Endothelial cell of umbilical vein (primary cell): ENCODE measurements around the gene C8A. TPM values are rescaled to one million over a fixed set of nuclear protein-coding genes. Genes with fewer than 3 reads are reported as not detected.

ENCODE experiments used
- BruUV-seq: library from RNA; stranded (reverse); fragments of 400-500 nt; replicated peaks from 2 replicates; lab custom pipeline; 2021; lab: Mats Ljungman, UMichigan
- CTCF ChIA-PET: fragments of 300-600, 350-600 bp; sonication (Branson Sonifier 250); formaldehyde crosslinking; loops from one replicate; lab custom pipeline; 2021; ENCODE audit warnings: antibody characterized with exemption, inconsistent platforms; lab: Charles Lee
- POLR2A ChIA-PET: fragments of 300-600, 350-600 bp; sonication (Branson Sonifier 250); formaldehyde crosslinking; loops from one replicate; lab custom pipeline; 2021; ENCODE audit warnings: antibody characterized with exemption, inconsistent platforms; lab: Charles Lee
- DNase-seq: peaks from one replicate; pipeline ENCODE4 v3.0.0-alpha.2; 2011; ENCODE audit warnings: low read depth, low spot score
- FAIRE-seq: peaks from 2 replicates; lab custom pipeline; 2011; peaks lifted over from hg19 to GRCh38; lab: Jason Lieb, UNC
- H2AFZ ChIP-seq: 2 replicates; pipeline ENCODE4 v1.6.0; 2012; ENCODE audit warnings: low read depth, low read length, control low read depth, inconsistent platforms
- H3K27ac ChIP-seq: 2 replicates; pipeline ENCODE4 v1.5.1; 2011; ENCODE audit warnings: low read depth, mild to moderate bottlenecking, control low read depth, low read length, moderate library complexity; ENCODE audit not compliant: insufficient read depth
- H3K27me3 ChIP-seq, 2 experiments: 2 replicates each; pipeline versions ENCODE4 v1.6.0 to v1.6.1; 2011; ENCODE audit warnings: low read length in 2 of 2, mixed read lengths in 1 of 2; ENCODE audit not compliant: control insufficient read depth in 2 of 2, insufficient read depth in 2 of 2
- H3K36me3 ChIP-seq, 2 experiments: 2 replicates in 1 of 2; 3 replicates in 1 of 2; pipeline ENCODE4 v1.5.1; 2011; ENCODE audit warnings: low read length in 2 of 2, mild to moderate bottlenecking in 1 of 2, moderate library complexity in 1 of 2; ENCODE audit not compliant: control insufficient read depth in 2 of 2, insufficient read depth in 2 of 2; ENCODE audit errors: extremely low read depth in 1 of 2
- H3K4me1 ChIP-seq: 3 replicates; pipeline ENCODE4 v1.5.1; 2011; ENCODE audit warnings: mild to moderate bottlenecking, low read length; ENCODE audit not compliant: control insufficient read depth, insufficient read depth; ENCODE audit errors: extremely low read depth
- H3K4me2 ChIP-seq: 2 replicates; pipeline ENCODE4 v1.6.1; 2011; ENCODE audit warnings: low read length, control low read depth, mixed read lengths; ENCODE audit not compliant: insufficient read depth
- H3K4me3 ChIP-seq, 3 experiments: fragments of 200-600 bp in 1 of 3; sonication (generic), shearing (Covaris generic) in 1 of 3; replicated peaks in 1 of 3; 2 replicates each; pipeline ENCODE4 v1.5.1; 2011 to 2016; ENCODE audit warnings: control low read depth in 3 of 3, low read length in 3 of 3, mild to moderate bottlenecking in 2 of 3, inconsistent platforms in 1 of 3, low read depth in 1 of 3, moderate library complexity in 1 of 3; ENCODE audit not compliant: insufficient read depth in 1 of 3
- H3K79me2 ChIP-seq: 2 replicates; pipeline ENCODE4 v1.6.0; 2012; ENCODE audit warnings: low read length, inconsistent platforms; ENCODE audit not compliant: control insufficient read depth, insufficient read depth
- H3K9ac ChIP-seq: replicated peaks from 2 replicates; pipeline ENCODE3; 2011; ENCODE audit warnings: low read length, control low read depth; ENCODE audit not compliant: insufficient read depth; ENCODE audit errors: extremely low read depth
- H3K9me1 ChIP-seq: replicated peaks from 3 replicates; pipeline ENCODE4 v1.6.0; 2011; ENCODE audit warnings: mild to moderate bottlenecking, low read length; ENCODE audit not compliant: control insufficient read depth, insufficient read depth; ENCODE audit errors: extremely low read depth
- H3K9me3 ChIP-seq: replicated peaks from 2 replicates; pipeline ENCODE4 v1.5.1; 2012; ENCODE audit warnings: low read length, inconsistent platforms; ENCODE audit not compliant: control insufficient read depth, insufficient read depth
- H4K20me1 ChIP-seq: replicated peaks from 2 replicates; pipeline ENCODE3; 2011; ENCODE audit warnings: mild to moderate bottlenecking, low read length; ENCODE audit not compliant: control insufficient read depth, insufficient read depth; ENCODE audit errors: extremely low read depth
- EZH2 ChIP-seq: IDR thresholded peaks from 2 replicates; pipeline ENCODE4 v1.6.1; 2012; ENCODE audit warnings: borderline replicate concordance, low read depth, mild to moderate bottlenecking, moderate library complexity, low read length, inconsistent platforms; ENCODE audit not compliant: severe bottlenecking
- FOS ChIP-seq: IDR thresholded peaks from 2 replicates; pipeline ENCODE4 v1.6.1; 2011; ENCODE audit warnings: mild to moderate bottlenecking, low read length, moderate library complexity, borderline replicate concordance; ENCODE audit not compliant: insufficient read depth
- GATA2 ChIP-seq: IDR thresholded peaks from 2 replicates; pipeline ENCODE4 v1.7.0; 2011; ENCODE audit warnings: low read depth, mild to moderate bottlenecking, moderate library complexity, mixed read lengths, low read length; ENCODE audit not compliant: insufficient read length, insufficient read depth
- JUN ChIP-seq: IDR thresholded peaks from 2 replicates; pipeline ENCODE4 v1.6.1; 2011; ENCODE audit warnings: borderline replicate concordance, low read depth; ENCODE audit not compliant: insufficient read length, insufficient read depth
- MYC ChIP-seq: IDR thresholded peaks from one replicate; pipeline ENCODE4 v1.6.1; 2011; ENCODE audit warnings: mild to moderate bottlenecking, low read depth, low read length
- POLR2A ChIP-seq: IDR thresholded peaks from 2 replicates; pipeline ENCODE4 v1.6.1; 2012; ENCODE audit warnings: low read depth, mild to moderate bottlenecking, control low read depth, low read length
- POLR2AphosphoS5 ChIP-seq: IDR thresholded peaks from 2 replicates; pipeline ENCODE4 v1.6.1; 2012; ENCODE audit warnings: low read depth, mild to moderate bottlenecking, control low read depth, low read length, moderate library complexity; ENCODE audit not compliant: insufficient read depth
- dilution Hi-C: fragments of 300-500 bp; cut with MboI; formaldehyde crosslinking; loops from one replicate; pipeline ENCODE4 v1.15.0; 2019; ENCODE audit warnings: low sequenced_read_pairs; ENCODE audit not compliant: extremely low pct_ligation_motif_present
- intact Hi-C: fragments of 100-400 bp; cut with micrococcal nuclease; formaldehyde crosslinking; loops from one replicate; pipeline ENCODE4 v1.10.0; 2022
- polyA plus RNA-seq, 4 experiments: library from polyadenylated mRNA; depleted of rRNA in 3 of 4; stranded (reverse) in 3 of 4; unstranded in 1 of 4; fragments of >200 nt; gene quantifications; 2 replicates each; pipeline versions ENCODE4 v1.2.1 to v1.2.3, GENCODE V29; 2011 to 2012; ENCODE audit warnings: missing spikeins in 1 of 4
- total RNA-seq: library from RNA; stranded (reverse); gene quantifications from 2 replicates; pipeline ENCODE4 v1.2.3, GENCODE V29; 2021
- TF ChIP-seq, protein P1 (sequence below): IDR thresholded peaks from 2 replicates; pipeline ENCODE4 v1.6.1; 2011; ENCODE audit not compliant: insufficient read depth, insufficient read length
- TF ChIP-seq, protein P2 (sequence below), 2 donors: IDR thresholded peaks; 1 replicate in 1 of 2; 2 replicates in 1 of 2; pipeline ENCODE4 v1.5.1; 2011; ENCODE audit warnings: low read length in 2 of 2, mild to moderate bottlenecking in 2 of 2, moderate library complexity in 2 of 2, control low read depth in 1 of 2, inconsistent platforms in 1 of 2, low read depth in 1 of 2; ENCODE audit not compliant: insufficient read depth in 1 of 2; ENCODE audit errors: extremely low read depth in 1 of 2

C8A gene
- total and polyA plus RNA-seq, 2 donors (not counting 3 experiments of a cell fraction or from before 2014, with no cell fraction given), result not detected

DNA sequence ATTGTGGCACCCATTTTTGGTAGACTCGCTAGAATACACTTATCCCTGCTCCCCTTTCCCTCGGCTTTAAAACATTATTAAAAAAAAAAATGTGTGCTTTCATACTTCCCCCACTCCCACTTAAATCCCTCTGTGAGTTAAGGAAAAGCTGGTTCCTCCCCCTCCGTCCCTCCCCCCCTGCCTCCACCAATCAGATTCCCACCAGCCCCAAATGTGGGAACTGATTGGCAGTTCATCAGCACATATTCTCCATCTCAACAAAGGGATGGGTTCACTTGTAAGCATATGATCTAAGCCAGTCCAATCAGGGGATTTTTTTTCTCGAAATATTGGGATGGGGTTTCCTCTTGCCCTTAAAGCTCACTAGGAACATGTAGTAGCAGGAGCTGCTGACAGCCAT, 24.5 kb upstream of the C8A start:
- no peak overlapping the region for H3K9ac ChIP-seq
- H3K4me1 ChIP-seq, result peaks cover 9% of the 10 kb centered on the region
- H3K4me3 ChIP-seq, result no peak overlapping the region
- dilution Hi-C loops (no loop called here), intact Hi-C loops (loop anchor here (10.0 kb wide), 1 partner anchor 1685 kb away; no protein-coding TSS in a partner anchor)
- no peaks in the 10 kb centered on the region for H3K9me3 ChIP-seq
- POLR2A ChIA-PET, result interaction anchor here (0.7 kb wide), 1 partner anchor 1872 kb away, joined by 4 read pairs; no protein-coding TSS in a partner anchor
- H3K9me1 ChIP-seq, result no peaks in the 10 kb centered on the region
- no peaks in the 10 kb centered on the region for H4K20me1 ChIP-seq
- H3K79me2 ChIP-seq, result no peaks in the 10 kb centered on the region
- no peak overlapping the region for H3K27ac ChIP-seq
- FAIRE-seq, result no peak
- no TSS peak for BruUV-seq
- H2AFZ ChIP-seq, result no peak overlapping the region
- no peaks in the 10 kb centered on the region for H3K36me3 ChIP-seq
- TF ChIP-seq MYC (no peak), POLR2A (no peak), GATA2 (no peak), JUN (no peak), FOS (no peak), EZH2 (no peak), POLR2AphosphoS5 (no peak)
- TF ChIP-seq, protein P1, sequence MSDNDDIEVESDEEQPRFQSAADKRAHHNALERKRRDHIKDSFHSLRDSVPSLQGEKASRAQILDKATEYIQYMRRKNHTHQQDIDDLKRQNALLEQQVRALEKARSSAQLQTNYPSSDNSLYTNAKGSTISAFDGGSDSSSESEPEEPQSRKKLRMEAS, result no peak
- TF ChIP-seq, protein P2, sequence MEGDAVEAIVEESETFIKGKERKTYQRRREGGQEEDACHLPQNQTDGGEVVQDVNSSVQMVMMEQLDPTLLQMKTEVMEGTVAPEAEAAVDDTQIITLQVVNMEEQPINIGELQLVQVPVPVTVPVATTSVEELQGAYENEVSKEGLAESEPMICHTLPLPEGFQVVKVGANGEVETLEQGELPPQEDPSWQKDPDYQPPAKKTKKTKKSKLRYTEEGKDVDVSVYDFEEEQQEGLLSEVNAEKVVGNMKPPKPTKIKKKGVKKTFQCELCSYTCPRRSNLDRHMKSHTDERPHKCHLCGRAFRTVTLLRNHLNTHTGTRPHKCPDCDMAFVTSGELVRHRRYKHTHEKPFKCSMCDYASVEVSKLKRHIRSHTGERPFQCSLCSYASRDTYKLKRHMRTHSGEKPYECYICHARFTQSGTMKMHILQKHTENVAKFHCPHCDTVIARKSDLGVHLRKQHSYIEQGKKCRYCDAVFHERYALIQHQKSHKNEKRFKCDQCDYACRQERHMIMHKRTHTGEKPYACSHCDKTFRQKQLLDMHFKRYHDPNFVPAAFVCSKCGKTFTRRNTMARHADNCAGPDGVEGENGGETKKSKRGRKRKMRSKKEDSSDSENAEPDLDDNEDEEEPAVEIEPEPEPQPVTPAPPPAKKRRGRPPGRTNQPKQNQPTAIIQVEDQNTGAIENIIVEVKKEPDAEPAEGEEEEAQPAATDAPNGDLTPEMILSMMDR (IDR thresholded peaks at IDR 0.05; ENCODE audit: extremely low read depth in 1 of 2, insufficient read depth in 1 of 2, low read depth in 1 of 2, low read length in 2 of 2), result no peak
- no peak overlapping the region for H3K4me2 ChIP-seq
- CTCF ChIA-PET, result interaction anchor here (0.9 to 1.3 kb wide), 4 partner anchors 9 to 1409 kb away, joined by 3 to 6 read pairs (median 3); no protein-coding TSS in a partner anchor
- H3K27me3 ChIP-seq, result no peaks in the 10 kb centered on the region
- no peak for DNase-seq
